Measurements from ENCODE around the gene ROR2. TPM values are rescaled to one million over a fixed set of nuclear protein-coding genes. Genes with fewer than 3 reads are reported as not detected.

ROR2 gene
- total RNA-seq, 1 experiment from 2014 or later = 0.68 TPM

DNA sequence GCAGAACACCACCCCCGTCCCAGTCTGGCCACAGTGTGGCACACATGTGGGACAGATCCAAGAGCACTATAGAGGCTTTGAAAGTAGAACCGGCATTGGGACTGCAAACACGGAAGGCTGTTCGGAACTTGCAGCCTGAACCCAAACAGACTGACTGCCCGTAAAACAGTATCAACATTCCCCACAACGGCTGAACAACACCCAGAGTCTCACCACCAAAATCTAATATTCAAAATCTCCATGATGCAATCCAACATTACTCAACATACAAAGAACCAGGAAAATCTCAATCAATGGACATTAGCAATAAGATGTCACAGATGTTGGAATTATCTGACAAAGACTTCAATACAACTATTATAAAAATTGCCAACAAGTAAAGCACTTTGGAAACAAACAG lies 82.3 kb downstream of the ROR2 start:
- BruUV-seq (replicated peaks) = no TSS peak
- Mint-ChIP-seq H3K36me3 (ENCODE audit: insufficient read depth, unreplicated experiment) (no peaks in the 10 kb centered on the region), H3K4me1 (ENCODE audit: low read depth, unreplicated experiment) (no peaks in the 10 kb centered on the region), H3K27me3 (ENCODE audit: insufficient read depth, unreplicated experiment) (peaks cover 6% of the 10 kb centered on the region), H3K4me3 (ENCODE audit: unreplicated experiment) (no peak overlapping the region), H3K27ac (ENCODE audit: unreplicated experiment) (no peak overlapping the region), H3K9me3 (ENCODE audit: unreplicated experiment) (no peaks in the 10 kb centered on the region)
- Histone ChIP-seq H3K27me3 (replicated peaks; ENCODE audit: control insufficient read depth, insufficient read depth, low read length) (no peaks in the 10 kb centered on the region), H3K9me3 (no peaks in the 10 kb centered on the region), H3K4me3 (ENCODE audit: low read depth, low read length) (no peak overlapping the region), H3K4me1 (no peaks in the 10 kb centered on the region), H3K36me3 (ENCODE audit: control insufficient read depth, insufficient read depth, low read length) (no peaks in the 10 kb centered on the region)
- TF ChIP-seq, protein P1, sequence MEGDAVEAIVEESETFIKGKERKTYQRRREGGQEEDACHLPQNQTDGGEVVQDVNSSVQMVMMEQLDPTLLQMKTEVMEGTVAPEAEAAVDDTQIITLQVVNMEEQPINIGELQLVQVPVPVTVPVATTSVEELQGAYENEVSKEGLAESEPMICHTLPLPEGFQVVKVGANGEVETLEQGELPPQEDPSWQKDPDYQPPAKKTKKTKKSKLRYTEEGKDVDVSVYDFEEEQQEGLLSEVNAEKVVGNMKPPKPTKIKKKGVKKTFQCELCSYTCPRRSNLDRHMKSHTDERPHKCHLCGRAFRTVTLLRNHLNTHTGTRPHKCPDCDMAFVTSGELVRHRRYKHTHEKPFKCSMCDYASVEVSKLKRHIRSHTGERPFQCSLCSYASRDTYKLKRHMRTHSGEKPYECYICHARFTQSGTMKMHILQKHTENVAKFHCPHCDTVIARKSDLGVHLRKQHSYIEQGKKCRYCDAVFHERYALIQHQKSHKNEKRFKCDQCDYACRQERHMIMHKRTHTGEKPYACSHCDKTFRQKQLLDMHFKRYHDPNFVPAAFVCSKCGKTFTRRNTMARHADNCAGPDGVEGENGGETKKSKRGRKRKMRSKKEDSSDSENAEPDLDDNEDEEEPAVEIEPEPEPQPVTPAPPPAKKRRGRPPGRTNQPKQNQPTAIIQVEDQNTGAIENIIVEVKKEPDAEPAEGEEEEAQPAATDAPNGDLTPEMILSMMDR (IDR thresholded peaks at IDR 0.05; ENCODE audit: insufficient read depth in 1 of 2, low read depth in 1 of 2, low read length in 1 of 2, severe bottlenecking in 1 of 2, unreplicated experiment in 1 of 2) = no peak
- ChIA-PET CTCF (no interaction called here), POLR2A (no interaction called here)
- DNase-seq = no peak
- intact Hi-C loops (cut with micrococcal nuclease; ENCODE audit: unreplicated experiment) = no loop called here

DNA sequence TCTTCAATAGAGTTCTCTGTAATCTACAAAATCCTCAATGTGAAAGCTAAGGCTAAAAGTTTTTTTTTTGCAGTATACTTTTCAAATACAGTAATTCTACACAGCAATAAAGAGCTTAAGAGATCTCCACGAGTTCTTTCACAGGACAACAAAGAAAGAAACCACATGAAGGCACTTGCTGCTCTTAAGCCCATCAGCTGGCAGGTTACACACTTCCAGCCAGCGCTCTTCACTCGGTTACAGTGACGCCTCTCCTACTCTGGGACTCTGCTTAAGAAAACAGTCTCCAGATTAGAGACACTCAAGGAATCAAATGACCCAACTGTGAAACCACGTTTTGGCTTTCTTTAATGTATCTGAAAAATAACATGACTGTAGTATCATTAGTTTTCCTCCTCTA lies 85.0 kb downstream of the ROR2 start:
- Mint-ChIP-seq H3K36me3 (ENCODE audit: insufficient read depth, unreplicated experiment) (no peaks in the 10 kb centered on the region), H3K9me3 (ENCODE audit: unreplicated experiment) (no peaks in the 10 kb centered on the region), H3K4me3 (ENCODE audit: unreplicated experiment) (no peak overlapping the region), H3K27ac (ENCODE audit: unreplicated experiment) (no peak overlapping the region), H3K4me1 (ENCODE audit: low read depth, unreplicated experiment) (no peaks in the 10 kb centered on the region), H3K27me3 (ENCODE audit: insufficient read depth, unreplicated experiment) (peaks cover 6% of the 10 kb centered on the region)
- Histone ChIP-seq H3K27me3 (replicated peaks; ENCODE audit: control insufficient read depth, insufficient read depth, low read length) (no peaks in the 10 kb centered on the region), H3K4me1 (no peaks in the 10 kb centered on the region), H3K9me3 (no peaks in the 10 kb centered on the region), H3K36me3 (ENCODE audit: control insufficient read depth, insufficient read depth, low read length) (no peaks in the 10 kb centered on the region), H3K4me3 (ENCODE audit: low read depth, low read length) (no peak overlapping the region)
- CTCF ChIA-PET = interaction anchor here (1.0 kb wide), 1 partner anchor 85 kb away, joined by 3 read pairs; the partner anchor contains the start of gene ROR2
- intact Hi-C loops (cut with micrococcal nuclease; ENCODE audit: unreplicated experiment) = no loop called here
- POLR2A ChIA-PET = no interaction called here
- no peak for DNase-seq
- BruUV-seq (replicated peaks) = no TSS peak
- TF ChIP-seq, protein P1 (IDR thresholded peaks at IDR 0.05; ENCODE audit: insufficient read depth in 1 of 2, low read depth in 1 of 2, low read length in 1 of 2, severe bottlenecking in 1 of 2, unreplicated experiment in 1 of 2) = no peak

DNA sequence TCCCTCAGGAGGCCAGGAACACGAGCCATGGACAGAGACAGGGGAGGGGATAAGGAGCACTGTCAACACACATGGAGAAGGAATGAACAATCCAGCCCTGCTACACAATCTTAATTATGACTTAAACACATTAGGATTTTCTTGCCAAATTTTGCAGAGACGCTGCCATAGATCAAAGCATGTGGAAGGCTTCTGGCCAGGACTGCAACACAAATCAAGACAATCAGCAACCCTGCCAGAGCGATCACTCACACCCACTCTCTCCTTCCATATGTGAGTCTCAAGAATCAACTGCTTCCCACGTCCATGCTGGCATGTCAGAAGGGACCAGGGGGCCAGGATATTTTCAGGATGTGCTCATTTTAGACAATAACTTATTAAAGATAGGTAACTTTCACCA lies 85.6 kb downstream of the ROR2 start:
- TF ChIP-seq, protein P1 (IDR thresholded peaks at IDR 0.05; ENCODE audit: insufficient read depth in 1 of 2, low read depth in 1 of 2, low read length in 1 of 2, severe bottlenecking in 1 of 2, unreplicated experiment in 1 of 2) = no peak
- Histone ChIP-seq H3K4me3 (ENCODE audit: low read depth, low read length) (no peak overlapping the region), H3K9me3 (no peaks in the 10 kb centered on the region), H3K4me1 (no peaks in the 10 kb centered on the region), H3K36me3 (ENCODE audit: control insufficient read depth, insufficient read depth, low read length) (no peaks in the 10 kb centered on the region), H3K27me3 (replicated peaks; ENCODE audit: control insufficient read depth, insufficient read depth, low read length) (no peaks in the 10 kb centered on the region)
- Mint-ChIP-seq H3K4me1 (ENCODE audit: low read depth, unreplicated experiment) (no peaks in the 10 kb centered on the region), H3K4me3 (ENCODE audit: unreplicated experiment) (no peak overlapping the region), H3K36me3 (ENCODE audit: insufficient read depth, unreplicated experiment) (no peaks in the 10 kb centered on the region), H3K9me3 (ENCODE audit: unreplicated experiment) (no peaks in the 10 kb centered on the region), H3K27me3 (ENCODE audit: insufficient read depth, unreplicated experiment) (peaks cover 6% of the 10 kb centered on the region), H3K27ac (ENCODE audit: unreplicated experiment) (no peak overlapping the region)
- BruUV-seq (replicated peaks) = no TSS peak
- no peak for DNase-seq
- POLR2A ChIA-PET = no interaction called here
- CTCF ChIA-PET = no interaction called here
- intact Hi-C loops (cut with micrococcal nuclease; ENCODE audit: unreplicated experiment) = no loop called here
